Germinal center (tissue), 1 donor: ENCODE data around the gene GAS7.
"Not testable (repeated sequence)": the region's sequence is repeated elsewhere in the genome, so short reads cannot be mapped to it uniquely, and the experiment has no call there.

ENCODE experiments used
- DNase-seq: peaks from one replicate; pipeline ENCODE4 v3.0.0; 2012; ENCODE audit warnings: mixed read lengths, low spot score

GAS7 gene

DNA sequence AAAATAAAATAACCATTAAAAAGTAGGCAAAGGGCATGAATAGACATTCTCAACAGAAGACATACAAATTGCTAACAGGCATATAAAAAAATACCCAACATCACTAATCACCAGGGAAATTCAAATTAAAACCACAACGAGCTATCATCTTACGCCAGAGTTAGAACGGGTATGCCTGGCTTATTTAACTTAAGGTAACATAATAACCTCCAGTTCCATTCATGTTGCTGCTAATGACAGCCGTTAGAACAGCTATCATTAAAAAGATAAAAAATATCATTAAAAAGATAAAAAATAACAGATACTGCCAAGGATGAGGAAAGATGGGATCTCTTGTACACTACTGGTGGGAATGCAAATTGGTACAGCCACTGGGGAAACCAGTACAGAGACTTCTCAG lies 89.3 kb downstream of the GAS7 start:
- DNase-seq: no peak

- no peak for DNase-seq
Observed at GRCh38 chr17:10107316-10108165, 90.9 kb downstream of the GAS7 start.

GRCh38 chr17:10106067-10106466 lies 92.3 kb downstream of the GAS7 start:
- DNase-seq: no peak

- DNase-seq: no peak
Observed at GRCh38 chr17:10105513-10106001, 92.8 kb downstream of the GAS7 start.

GRCh38 chr17:10103712-10104111 lies 94.7 kb downstream of the GAS7 start:
- no peak for DNase-seq

DNA sequence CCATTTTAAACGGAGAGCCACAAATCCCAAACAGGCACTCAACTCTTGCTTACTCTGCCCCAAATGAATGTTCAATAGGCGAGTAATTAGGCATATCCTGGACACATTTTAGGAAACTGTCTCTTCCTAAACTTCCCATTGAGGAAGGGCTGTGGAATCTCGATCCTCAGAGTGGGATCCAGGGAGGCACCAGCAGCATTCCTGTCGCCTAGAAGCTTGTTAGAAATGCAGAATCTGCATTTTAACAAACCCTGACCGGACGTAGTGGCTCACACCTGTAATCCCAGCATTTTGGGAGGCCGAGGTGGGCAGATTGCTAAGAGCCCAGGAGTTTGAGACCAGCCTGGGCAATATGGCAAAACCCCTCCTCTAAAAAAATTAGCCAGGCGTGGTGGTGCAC lies 95.6 kb downstream of the GAS7 start:
- no peak for DNase-seq

DNA sequence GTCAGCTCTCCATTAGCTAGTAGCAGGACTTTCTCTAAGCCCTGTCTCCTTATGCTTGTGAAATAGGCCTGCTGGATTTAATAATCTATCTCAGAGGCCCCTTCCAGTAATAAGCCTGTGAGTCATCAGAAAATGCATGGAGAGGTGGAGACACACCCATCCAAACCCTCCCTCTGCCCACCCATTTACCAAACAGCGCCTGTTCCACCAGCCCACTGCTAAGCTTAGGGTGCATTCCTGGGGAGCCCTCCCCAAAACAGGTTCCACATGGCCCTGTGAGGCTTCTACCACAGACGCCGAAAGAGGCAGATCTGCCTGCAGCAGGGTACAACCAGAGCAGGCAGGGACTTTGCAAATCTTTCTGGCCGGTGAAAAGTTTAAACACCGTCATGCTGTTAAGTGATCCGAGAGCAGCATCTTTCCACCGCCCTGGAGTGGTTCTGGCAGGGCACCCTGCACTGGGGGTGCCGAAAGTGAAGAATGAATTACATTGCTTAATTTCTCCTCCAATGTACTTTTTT lies 99.3 kb downstream of the GAS7 start:
- DNase-seq: no peak

DNA sequence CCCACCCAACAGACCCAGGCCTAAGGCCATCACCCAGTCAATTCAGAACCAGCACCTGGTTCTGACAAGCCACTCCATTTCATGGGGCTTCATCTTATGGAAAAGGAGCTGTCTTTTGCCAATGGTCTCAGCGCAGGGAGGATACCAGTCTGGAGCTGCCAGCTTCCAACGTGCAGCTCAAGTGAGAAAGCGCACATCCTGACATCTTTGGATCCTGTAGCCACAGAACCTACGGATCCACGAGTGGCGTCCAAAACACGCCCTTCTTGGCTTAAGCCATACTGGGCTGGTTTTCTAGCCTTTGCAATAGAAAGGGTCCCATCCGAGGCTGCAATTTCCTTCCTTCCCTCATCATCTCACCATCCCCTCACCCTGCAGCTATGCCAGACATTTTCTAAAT lies 101.8 kb downstream of the GAS7 start:
- DNase-seq: no peak

GRCh38 chr17:10095295-10095694 lies 103.1 kb downstream of the GAS7 start:
- not testable (repeated sequence) for DNase-seq

DNA sequence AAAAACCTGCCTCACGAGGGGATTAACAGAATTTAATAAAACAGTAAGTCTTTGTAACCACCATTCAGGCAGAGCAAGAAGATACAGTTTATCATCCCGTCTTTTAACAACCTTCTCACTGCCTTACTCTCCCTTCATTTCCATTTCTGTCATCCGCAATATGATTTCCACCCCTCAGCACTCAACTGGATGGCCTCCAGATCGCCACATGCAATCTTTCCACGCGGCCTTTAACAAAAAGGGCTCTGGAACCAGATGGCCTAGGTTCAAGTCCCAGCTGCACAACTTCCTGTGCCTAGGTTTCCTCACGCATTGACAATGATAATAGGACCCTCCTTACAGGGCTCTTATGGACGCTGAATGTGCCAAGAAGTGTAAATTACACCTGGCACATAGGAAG lies 103.6 kb downstream of the GAS7 start:
- no peak for DNase-seq

DNA sequence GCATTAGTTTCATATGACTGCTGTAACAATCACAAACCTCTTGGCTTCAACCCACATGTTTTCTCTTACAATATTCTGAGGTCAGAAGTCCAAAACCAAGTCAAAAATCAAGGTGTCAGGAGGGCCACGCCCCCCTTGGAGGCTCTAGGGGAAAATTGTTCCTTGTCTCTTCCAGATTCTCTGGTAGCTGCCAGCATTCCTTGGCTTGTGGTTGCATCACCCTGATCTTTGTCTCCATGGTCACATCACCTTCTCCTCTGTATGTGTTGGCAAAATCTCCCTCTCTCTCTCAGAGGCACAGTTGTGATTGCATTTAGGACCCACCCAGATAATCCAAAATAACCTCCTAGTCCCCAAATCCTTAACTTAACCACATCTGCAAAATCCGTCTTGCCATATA lies 105.8 kb downstream of the GAS7 start:
- no peak for DNase-seq

DNA sequence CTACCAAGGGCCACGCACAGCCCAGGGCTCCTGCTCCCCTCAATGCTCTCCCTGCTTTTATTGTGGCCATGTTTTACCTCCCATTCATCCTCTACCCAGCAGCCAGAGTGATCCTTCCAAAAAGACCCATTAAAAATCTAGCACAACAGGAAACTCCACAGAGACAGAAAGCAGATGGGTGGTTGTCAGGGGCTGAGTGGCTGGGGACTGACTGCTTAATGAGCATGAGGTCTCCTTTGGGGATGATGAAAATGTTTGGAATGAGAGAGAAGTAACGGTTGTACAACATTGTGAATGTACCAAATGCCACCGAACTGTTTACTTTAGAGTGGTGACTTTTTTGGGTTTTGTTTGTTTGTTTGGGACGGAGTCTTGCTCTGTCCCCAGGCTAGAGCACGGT lies 107.4 kb downstream of the GAS7 start:
- DNase-seq: no peak

- no peak for DNase-seq
Observed at GRCh38 chr17:10089196-10089804, 109.1 kb downstream of the GAS7 start.

DNA sequence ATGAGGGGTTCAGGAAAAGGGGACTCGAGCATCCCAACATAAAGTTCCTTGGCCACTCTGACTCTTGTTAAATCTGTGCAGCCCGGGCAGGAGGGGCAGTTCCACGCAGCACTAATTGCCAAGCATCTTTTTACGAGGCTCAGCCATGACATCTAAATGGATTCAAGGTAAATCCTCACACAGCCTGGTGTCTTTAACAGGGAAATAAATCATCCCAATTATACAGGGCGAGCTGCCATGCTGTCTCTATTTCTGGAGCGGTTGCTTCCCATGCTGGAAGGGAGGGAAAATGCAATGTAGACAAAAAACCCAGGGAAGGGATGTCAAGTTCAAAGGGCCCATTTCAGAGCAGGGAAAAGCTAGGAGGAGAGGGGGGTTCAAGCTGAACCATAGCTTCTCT lies 110.0 kb downstream of the GAS7 start:
- DNase-seq: no peak

DNA sequence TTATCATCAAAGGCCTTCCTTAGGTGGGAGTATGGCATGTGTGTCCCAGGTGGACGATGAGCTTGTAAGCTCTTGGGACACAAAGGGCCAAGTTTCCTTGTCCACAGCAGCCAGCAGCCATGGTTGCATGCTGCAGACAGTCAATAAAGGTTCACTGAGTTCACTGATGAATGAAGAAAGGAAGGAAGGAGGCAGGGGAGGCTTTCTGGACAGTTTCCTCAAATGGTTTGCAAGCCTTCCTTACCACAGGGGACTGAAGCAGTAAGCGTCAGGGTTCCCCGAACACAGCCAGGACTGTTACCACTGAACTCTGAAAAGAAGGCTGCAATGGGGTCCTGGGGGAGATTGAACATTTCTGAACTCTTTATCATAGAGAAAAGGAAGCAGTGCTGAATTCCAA lies 111.1 kb downstream of the GAS7 start:
- DNase-seq: no peak

- DNase-seq: no peak
Observed at GRCh38 chr17:10083864-10084263, 114.5 kb downstream of the GAS7 start.

- DNase-seq: no peak
Observed at GRCh38 chr17:10082795-10083194, 115.6 kb downstream of the GAS7 start.

- no peak for DNase-seq
Observed at GRCh38 chr17:10081571-10082169, 116.7 kb downstream of the GAS7 start.

- DNase-seq: no peak
Observed at GRCh38 chr17:10077561-10078299, 120.7 kb downstream of the GAS7 start.

- DNase-seq: no peak
Observed at GRCh38 chr17:10075919-10076318, 122.5 kb downstream of the GAS7 start.

- no peak for DNase-seq
Observed at GRCh38 chr17:10073941-10074340, 124.5 kb downstream of the GAS7 start.
